ENCODE data around the gene EFL1. TPM values are rescaled to one million over a fixed set of nuclear protein-coding genes. Genes with fewer than 3 reads are reported as not detected.
"Not testable (repeated sequence)": the region's sequence is repeated elsewhere in the genome, so short reads cannot be mapped to it uniquely, and the experiment has no call there.

EFL1 gene
- 18.1 and 19.0 TPM in 2 replicates for total RNA-seq

DNA sequence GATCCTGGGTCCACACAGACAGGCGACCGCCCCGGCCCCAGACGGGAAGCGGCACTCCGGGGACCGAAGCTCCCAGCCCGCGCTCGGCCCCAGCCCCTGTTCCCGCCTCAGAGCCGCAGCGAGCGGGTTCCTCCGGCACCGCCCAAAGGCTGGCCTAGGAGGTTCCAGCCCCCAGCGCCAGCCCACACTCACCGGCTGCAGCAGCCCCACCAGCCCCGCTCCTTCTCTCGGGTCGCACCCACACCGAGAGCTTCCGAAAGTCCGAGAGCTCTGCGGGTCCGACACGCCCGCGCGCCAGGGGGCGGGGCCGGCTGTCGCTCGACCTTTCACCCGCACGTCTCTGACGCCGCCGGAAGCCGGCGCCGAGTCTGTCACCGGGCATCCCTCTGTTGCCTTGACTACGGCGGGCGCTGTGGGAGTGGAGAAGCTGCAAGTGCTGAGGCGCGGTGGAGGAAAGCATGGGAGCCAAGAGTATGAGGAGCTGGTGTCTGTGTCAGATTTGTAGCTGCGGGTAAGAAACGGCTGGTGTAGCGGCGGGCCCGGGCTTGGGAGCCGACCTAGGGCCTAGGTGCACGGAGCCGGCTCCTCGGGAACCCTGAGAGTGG is at the start of gene EFL1, which contains the start of gene SAXO2:
Gene EFL1 (minus strand): TSS at position 313 of the 605 bp plus-strand sequence. CDS start 956 bp downstream, outside the sequence.
Gene SAXO2 (plus strand): TSS at position 397 of the 605 bp plus-strand sequence. CDS start 62 bp downstream, at position 459.
- peaks cover 51% of the 10 kb centered on the region for H3K4me1 Mint-ChIP-seq
- H3K36me3 Mint-ChIP-seq (ENCODE audit: low read depth) = peaks cover 25% of the 10 kb centered on the region
- peak; percentile 86 for DNase-seq
- H3K4me3 Mint-ChIP-seq = peak within 1 kb of the TSS; percentile 97
- H3K27ac Mint-ChIP-seq = peak within 1 kb of the TSS; percentile 85
- POLR2A ChIA-PET = interaction anchor here (0.7 to 1.8 kb wide), 5 partner anchors 11 to 1262 kb away, joined by 3 to 7 read pairs (median 3); partner anchors contain the start of genes RPS17, STARD5 and TLNRD1
- no peaks in the 10 kb centered on the region for H3K9me3 Mint-ChIP-seq
- intact Hi-C loops (cut with micrococcal nuclease) = loop anchor here (2.0 kb wide), 1 partner anchor 278 kb away; the partner anchor contains the start of gene RPS17
- CTCF ChIA-PET = no interaction called here
- TF ChIP-seq, protein P1, sequence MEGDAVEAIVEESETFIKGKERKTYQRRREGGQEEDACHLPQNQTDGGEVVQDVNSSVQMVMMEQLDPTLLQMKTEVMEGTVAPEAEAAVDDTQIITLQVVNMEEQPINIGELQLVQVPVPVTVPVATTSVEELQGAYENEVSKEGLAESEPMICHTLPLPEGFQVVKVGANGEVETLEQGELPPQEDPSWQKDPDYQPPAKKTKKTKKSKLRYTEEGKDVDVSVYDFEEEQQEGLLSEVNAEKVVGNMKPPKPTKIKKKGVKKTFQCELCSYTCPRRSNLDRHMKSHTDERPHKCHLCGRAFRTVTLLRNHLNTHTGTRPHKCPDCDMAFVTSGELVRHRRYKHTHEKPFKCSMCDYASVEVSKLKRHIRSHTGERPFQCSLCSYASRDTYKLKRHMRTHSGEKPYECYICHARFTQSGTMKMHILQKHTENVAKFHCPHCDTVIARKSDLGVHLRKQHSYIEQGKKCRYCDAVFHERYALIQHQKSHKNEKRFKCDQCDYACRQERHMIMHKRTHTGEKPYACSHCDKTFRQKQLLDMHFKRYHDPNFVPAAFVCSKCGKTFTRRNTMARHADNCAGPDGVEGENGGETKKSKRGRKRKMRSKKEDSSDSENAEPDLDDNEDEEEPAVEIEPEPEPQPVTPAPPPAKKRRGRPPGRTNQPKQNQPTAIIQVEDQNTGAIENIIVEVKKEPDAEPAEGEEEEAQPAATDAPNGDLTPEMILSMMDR (IDR thresholded peaks at IDR 0.05) = no peak
- peak; percentile 93 for ATAC-seq (ENCODE audit: low read depth)
- H3K27me3 Mint-ChIP-seq = no peaks in the 10 kb centered on the region

DNA sequence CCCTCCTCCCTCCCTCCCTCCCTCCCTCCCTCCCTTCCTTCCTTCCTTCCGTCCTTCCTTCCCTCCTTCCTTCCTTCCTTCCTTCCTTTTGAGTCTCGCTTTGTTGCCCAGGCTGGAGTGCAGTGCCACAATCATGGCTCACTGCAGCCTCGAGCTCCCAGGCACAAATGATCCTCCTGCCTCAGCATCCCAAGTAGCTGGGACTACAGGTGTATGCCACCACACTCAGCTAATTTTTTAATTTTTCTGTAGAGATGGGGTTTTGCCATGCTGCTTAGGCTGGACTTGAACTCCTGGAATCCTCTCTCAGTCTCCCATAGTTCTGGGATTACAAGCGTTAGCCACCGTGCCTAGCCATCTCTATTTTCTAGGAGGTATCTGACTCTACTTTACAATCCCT is 48.8 kb upstream of the EFL1 start:
- H3K27ac Mint-ChIP-seq; H3K27me3 Mint-ChIP-seq; CTCF ChIA-PET; H3K4me3 Mint-ChIP-seq; POLR2A ChIA-PET; H3K4me1 Mint-ChIP-seq; intact Hi-C loops (cut with micrococcal nuclease); H3K36me3 Mint-ChIP-seq (ENCODE audit: low read depth); DNase-seq; ATAC-seq (ENCODE audit: low read depth): not testable (repeated sequence)
- peaks cover 12% of the 10 kb centered on the region for H3K9me3 Mint-ChIP-seq

DNA sequence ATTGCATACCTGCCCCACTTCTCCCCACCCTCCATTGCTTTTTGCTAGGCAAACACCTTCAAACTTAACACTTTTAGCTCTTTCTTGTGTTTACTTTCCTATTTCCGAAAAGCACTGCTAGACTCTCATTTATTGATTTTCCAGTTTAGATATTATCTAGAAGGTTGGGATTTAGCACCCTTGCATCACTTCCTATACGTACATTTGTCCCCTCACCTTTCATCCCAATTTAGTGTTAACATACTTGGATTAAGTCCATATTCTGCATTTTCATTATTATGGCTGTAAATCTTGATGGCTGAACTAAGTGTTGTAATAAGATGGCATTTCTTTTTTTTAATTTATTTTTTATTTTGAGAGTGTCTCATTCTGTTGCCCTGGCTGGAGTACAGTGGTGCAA is 47.3 kb upstream of the EFL1 start:
- intact Hi-C loops (cut with micrococcal nuclease) = no loop called here

DNA sequence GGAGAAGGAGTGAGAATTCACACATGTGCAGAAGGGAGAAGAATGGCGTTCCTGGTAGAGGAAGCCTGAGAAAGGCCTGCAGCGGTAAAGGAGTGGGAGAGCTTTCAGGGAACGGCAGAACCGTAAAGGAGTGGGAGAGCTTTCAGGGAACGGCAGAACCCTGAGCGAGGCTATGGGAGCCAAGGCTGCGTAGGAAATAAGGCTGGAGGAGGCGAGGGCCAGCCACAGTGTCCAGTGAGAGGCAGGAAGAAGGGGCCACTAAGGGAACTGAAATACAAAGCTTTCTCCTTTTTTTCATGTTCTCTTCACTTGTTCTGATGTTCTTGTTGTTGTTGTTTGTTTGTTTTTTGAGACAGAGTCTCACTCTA is 45.2 kb upstream of the EFL1 start:
- Mint-ChIP-seq H3K27ac (no peak overlapping the region), H3K4me1 (no peaks in the 10 kb centered on the region), H3K9me3 (peaks cover 12% of the 10 kb centered on the region), H3K4me3 (no peak overlapping the region), H3K27me3 (peaks cover 4% of the 10 kb centered on the region), H3K36me3 (ENCODE audit: low read depth) (no peaks in the 10 kb centered on the region)
- CTCF ChIA-PET = no interaction called here
- ATAC-seq (ENCODE audit: low read depth) (no peak), DNase-seq (no peak)
- intact Hi-C loops (cut with micrococcal nuclease) = no loop called here
- TF ChIP-seq, protein P1 (IDR thresholded peaks at IDR 0.05) = no peak
- POLR2A ChIA-PET = no interaction called here

More for the DNA sequence above, 47.3 kb upstream of the EFL1 start:
- DNase-seq (no peak), ATAC-seq (ENCODE audit: low read depth) (no peak)
- no peaks in the 10 kb centered on the region for H3K4me1 Mint-ChIP-seq
- ChIA-PET CTCF (no interaction called here), POLR2A (no interaction called here)
- H3K9me3 Mint-ChIP-seq = peaks cover 12% of the 10 kb centered on the region
- no peaks in the 10 kb centered on the region for H3K36me3 Mint-ChIP-seq (ENCODE audit: low read depth)
- TF ChIP-seq, protein P1 (IDR thresholded peaks at IDR 0.05) = no peak
- peaks cover 4% of the 10 kb centered on the region for H3K27me3 Mint-ChIP-seq
- no peak overlapping the region for H3K27ac Mint-ChIP-seq
- H3K4me3 Mint-ChIP-seq = no peak overlapping the region

DNA sequence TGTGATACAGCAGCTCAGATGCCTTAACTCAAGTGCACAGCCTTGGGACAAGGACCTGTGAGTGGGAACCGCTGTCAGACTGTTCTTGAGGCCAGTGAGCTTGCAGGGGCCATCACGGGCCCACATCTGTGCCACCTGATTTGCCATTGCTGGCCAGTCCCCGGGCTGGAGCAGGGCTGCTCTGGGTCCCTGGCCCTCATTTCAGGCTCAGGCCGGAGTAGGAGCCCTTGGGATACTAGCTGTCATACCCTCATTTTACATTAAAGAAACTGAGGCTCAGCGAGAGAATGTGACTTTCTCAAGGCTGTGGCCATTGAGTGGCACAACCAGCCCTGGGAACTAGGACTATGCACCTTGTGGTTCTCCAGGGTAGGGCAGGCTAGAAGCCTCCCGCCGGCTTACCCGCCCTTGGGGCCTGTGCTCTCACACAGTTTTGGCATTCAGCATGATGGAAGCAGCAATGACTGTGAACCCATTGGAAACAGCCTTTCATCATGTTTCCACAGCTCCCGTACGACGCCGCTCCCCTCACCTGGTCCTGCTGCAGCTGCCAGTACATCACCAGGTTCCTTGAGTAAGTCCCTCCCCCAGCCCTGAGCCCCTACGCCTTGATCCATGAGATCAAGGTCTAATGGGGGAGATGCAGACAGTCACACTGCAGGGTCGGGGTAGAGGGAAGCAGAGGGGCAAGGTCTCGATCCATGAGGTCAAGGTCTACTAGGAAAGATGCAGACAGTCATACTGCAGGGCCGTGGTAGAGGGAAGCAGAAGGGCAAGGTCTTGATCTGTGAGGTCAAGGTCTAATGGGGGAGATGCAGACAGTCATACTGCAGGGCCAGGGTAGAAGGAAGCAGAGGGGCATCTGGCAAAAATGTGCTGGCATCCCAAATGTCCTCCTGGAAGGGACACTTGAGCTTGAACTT is 44.5 kb upstream of the EFL1 start:
- intact Hi-C loops (cut with micrococcal nuclease) = no loop called here
- CTCF ChIA-PET = no interaction called here
- H3K9me3 Mint-ChIP-seq = peaks cover 12% of the 10 kb centered on the region
- H3K36me3 Mint-ChIP-seq (ENCODE audit: low read depth) = no peaks in the 10 kb centered on the region
- POLR2A ChIA-PET = no interaction called here
- H3K4me3 Mint-ChIP-seq = no peak overlapping the region
- no peak for DNase-seq
- TF ChIP-seq, protein P1 (IDR thresholded peaks at IDR 0.05) = no peak
- H3K27me3 Mint-ChIP-seq = peaks cover 4% of the 10 kb centered on the region
- ATAC-seq (ENCODE audit: low read depth) = no peak
- no peak overlapping the region for H3K27ac Mint-ChIP-seq
- no peaks in the 10 kb centered on the region for H3K4me1 Mint-ChIP-seq
